DND-41 (cell line): ENCODE results near the gene OR5D13.

Experiments
- ATAC-seq: fragments of 200-7000 bp; cut with Tn5 transposase; 3 replicates; pipeline ENCODE4 v1.9.1; 2021; ENCODE audit warnings: low read depth; ENCODE audit not compliant: insufficient read depth
- DNase-seq: peaks from one replicate; pipeline ENCODE4 v3.0.0-alpha.2; 2020
- H2AFZ ChIP-seq: 2 replicates; pipeline ENCODE4 v1.6.0; 2012; ENCODE audit warnings: low read depth, low read length
- H3K27ac ChIP-seq: 2 replicates; pipeline ENCODE4 v1.5.1; 2012; ENCODE audit warnings: low read length, inconsistent platforms
- H3K27me3 ChIP-seq: fragments of 200-600 bp; sonication (generic); 2 replicates; pipeline ENCODE4 v1.6.0; 2012; ENCODE audit warnings: low read length, mild to moderate bottlenecking, inconsistent platforms; ENCODE audit not compliant: insufficient read depth, poor library complexity
- H3K36me3 ChIP-seq: 2 replicates; pipeline ENCODE4 v1.5.1; 2012; ENCODE audit warnings: low read length, inconsistent platforms; ENCODE audit not compliant: insufficient read depth
- H3K4me1 ChIP-seq: 2 replicates; pipeline ENCODE4 v1.5.1; 2012; ENCODE audit warnings: mild to moderate bottlenecking, low read length; ENCODE audit not compliant: insufficient read depth
- H3K4me2 ChIP-seq: 2 replicates; pipeline ENCODE4 v1.6.0; 2012; ENCODE audit warnings: mild to moderate bottlenecking, moderate library complexity, low read length, inconsistent platforms; ENCODE audit not compliant: insufficient read depth
- H3K4me3 ChIP-seq, 2 experiments: fragments of 200-600 bp in 1 of 2; shearing (Covaris generic) in 1 of 2; 2 replicates each; pipeline ENCODE4 v1.5.1; 2012 to 2016; ENCODE audit warnings: inconsistent platforms in 2 of 2, low read length in 2 of 2, mild to moderate bottlenecking in 2 of 2, low read depth in 1 of 2, moderate library complexity in 1 of 2
- H3K79me2 ChIP-seq: 2 replicates; pipeline ENCODE4 v1.6.0; 2012; ENCODE audit warnings: low read length, inconsistent platforms; ENCODE audit not compliant: insufficient read depth
- H3K9ac ChIP-seq: 2 replicates; pipeline ENCODE4 v1.6.0; 2012; ENCODE audit warnings: low read depth, mild to moderate bottlenecking, inconsistent platforms, low read length, moderate library complexity
- H3K9me3 ChIP-seq: 2 replicates; pipeline ENCODE4 v1.5.1; 2012; ENCODE audit warnings: low read length, moderate library complexity, mild to moderate bottlenecking, inconsistent platforms; ENCODE audit not compliant: insufficient read depth, severe bottlenecking
- H4K20me1 ChIP-seq: 2 replicates; pipeline ENCODE4 v1.6.0; 2012; ENCODE audit warnings: low read length; ENCODE audit not compliant: insufficient read depth
- EZH2 ChIP-seq: IDR thresholded peaks from 3 replicates; pipeline ENCODE4 v1.6.1; 2012; ENCODE audit warnings: borderline replicate concordance, low read depth, mild to moderate bottlenecking, moderate library complexity, low read length, inconsistent platforms; ENCODE audit not compliant: severe bottlenecking
- TF ChIP-seq, protein P1 (sequence below): IDR thresholded peaks from 2 replicates; pipeline ENCODE4 v1.5.1; 2012; ENCODE audit warnings: borderline replicate concordance, low read length, moderate library complexity, mild to moderate bottlenecking; ENCODE audit not compliant: poor library complexity, severe bottlenecking; ENCODE audit errors: extremely low read depth

OR5D13 gene

DNA sequence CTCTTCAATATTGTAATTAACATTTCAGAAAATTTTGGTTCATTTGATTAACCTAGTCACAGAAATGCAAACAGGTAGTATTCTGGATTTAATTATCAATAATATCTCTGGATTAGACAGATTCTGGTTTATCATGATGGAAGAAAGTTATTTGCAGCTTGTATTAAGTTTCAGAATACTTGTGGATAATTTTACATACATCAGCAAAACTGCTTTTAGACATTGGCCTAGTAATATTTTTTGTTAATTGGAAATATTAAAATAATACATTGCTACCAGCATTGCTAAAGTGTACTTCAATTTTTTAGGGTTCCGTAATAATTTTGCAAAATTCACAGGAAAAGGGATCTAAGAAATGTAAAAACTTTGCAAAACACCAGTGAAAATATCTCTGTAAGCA is 18.4 kb downstream of the OR5D13 start:
- no peaks in the 10 kb centered on the region for H3K4me1 ChIP-seq

DNA sequence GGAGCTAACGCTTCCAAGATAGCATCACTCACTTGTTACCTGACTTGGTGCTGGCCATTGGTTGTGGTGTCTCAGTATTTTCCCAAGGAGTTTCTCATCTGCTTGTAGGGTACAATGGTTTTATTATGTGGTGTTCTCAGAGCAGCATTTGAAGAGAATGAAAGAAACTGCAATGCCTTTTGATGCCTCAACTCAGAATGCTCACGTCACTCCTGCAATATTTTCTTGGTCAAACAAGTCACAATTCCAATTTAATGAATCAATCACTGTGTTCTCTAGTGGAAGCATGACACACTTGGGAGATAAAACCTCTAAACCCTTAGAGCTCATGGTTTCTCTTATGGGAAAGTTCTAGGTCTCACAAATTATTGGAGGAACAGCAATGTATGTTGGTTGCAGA is 20.1 kb downstream of the OR5D13 start:
- no peak for ATAC-seq
- Histone ChIP-seq H3K27ac (no peak overlapping the region), H3K4me2 (no peak overlapping the region), H3K9me3 (no peaks in the 10 kb centered on the region), H3K79me2 (no peaks in the 10 kb centered on the region), H3K27me3 (no peaks in the 10 kb centered on the region), H2AFZ (no peak overlapping the region), H4K20me1 (no peaks in the 10 kb centered on the region), H3K36me3 (no peaks in the 10 kb centered on the region), H3K4me1 (no peaks in the 10 kb centered on the region), H3K9ac (no peak overlapping the region), H3K4me3 (no peak overlapping the region)
- no peak for TF ChIP-seq EZH2
- TF ChIP-seq, protein P1, sequence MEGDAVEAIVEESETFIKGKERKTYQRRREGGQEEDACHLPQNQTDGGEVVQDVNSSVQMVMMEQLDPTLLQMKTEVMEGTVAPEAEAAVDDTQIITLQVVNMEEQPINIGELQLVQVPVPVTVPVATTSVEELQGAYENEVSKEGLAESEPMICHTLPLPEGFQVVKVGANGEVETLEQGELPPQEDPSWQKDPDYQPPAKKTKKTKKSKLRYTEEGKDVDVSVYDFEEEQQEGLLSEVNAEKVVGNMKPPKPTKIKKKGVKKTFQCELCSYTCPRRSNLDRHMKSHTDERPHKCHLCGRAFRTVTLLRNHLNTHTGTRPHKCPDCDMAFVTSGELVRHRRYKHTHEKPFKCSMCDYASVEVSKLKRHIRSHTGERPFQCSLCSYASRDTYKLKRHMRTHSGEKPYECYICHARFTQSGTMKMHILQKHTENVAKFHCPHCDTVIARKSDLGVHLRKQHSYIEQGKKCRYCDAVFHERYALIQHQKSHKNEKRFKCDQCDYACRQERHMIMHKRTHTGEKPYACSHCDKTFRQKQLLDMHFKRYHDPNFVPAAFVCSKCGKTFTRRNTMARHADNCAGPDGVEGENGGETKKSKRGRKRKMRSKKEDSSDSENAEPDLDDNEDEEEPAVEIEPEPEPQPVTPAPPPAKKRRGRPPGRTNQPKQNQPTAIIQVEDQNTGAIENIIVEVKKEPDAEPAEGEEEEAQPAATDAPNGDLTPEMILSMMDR = no peak
- no peak for DNase-seq

More for the DNA sequence above, 18.4 kb downstream of the OR5D13 start:
- Histone ChIP-seq H4K20me1 (no peaks in the 10 kb centered on the region), H3K4me2 (no peak overlapping the region), H3K27me3 (no peaks in the 10 kb centered on the region), H3K27ac (no peak overlapping the region), H3K9ac (no peak overlapping the region), H3K9me3 (no peaks in the 10 kb centered on the region), H3K36me3 (no peaks in the 10 kb centered on the region), H2AFZ (no peak overlapping the region), H3K4me3 (no peak overlapping the region), H3K79me2 (no peaks in the 10 kb centered on the region)
- ATAC-seq (no peak), DNase-seq (no peak)
- TF ChIP-seq, protein P1 = no peak
- TF ChIP-seq EZH2 = no peak

DNA sequence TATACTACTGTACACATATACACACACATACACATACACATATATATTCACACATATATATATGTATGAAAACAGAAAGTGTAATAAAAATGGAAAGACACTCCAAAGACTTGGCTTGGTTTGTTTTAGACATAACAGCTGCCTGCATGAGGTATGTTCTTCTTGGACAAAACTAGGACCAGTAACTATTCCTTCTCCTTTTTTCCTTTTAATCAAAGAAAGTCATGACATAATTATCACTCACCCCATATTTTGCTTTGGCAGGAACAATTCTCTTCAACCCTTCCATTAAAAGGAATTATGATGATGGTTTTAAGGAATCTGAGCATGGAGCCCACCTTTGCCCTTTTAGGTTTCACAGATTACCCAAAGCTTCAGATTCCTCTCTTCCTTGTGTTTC is 22.0 kb downstream of the OR5D13 start, which contains the start of gene OR5D14:
OR5D14 (plus strand) TSS at position 301 of the 400 bp plus-strand sequence; CDS start at position 301, 0 bp downstream.
- Histone ChIP-seq H3K79me2 (no peaks in the 10 kb centered on the region), H2AFZ (no peak within 1 kb of the TSS), H3K9ac (no peak within 1 kb of the TSS), H3K4me3 (no peak within 1 kb of the TSS), H3K4me2 (no peak within 1 kb of the TSS), H3K36me3 (no peaks in the 10 kb centered on the region), H3K27ac (no peak within 1 kb of the TSS), H3K9me3 (no peaks in the 10 kb centered on the region), H3K4me1 (no peaks in the 10 kb centered on the region), H3K27me3 (no peaks in the 10 kb centered on the region), H4K20me1 (no peaks in the 10 kb centered on the region)
- TF ChIP-seq, protein P1 = no peak
- no peak for TF ChIP-seq EZH2
- ATAC-seq (no peak), DNase-seq (no peak)

DNA sequence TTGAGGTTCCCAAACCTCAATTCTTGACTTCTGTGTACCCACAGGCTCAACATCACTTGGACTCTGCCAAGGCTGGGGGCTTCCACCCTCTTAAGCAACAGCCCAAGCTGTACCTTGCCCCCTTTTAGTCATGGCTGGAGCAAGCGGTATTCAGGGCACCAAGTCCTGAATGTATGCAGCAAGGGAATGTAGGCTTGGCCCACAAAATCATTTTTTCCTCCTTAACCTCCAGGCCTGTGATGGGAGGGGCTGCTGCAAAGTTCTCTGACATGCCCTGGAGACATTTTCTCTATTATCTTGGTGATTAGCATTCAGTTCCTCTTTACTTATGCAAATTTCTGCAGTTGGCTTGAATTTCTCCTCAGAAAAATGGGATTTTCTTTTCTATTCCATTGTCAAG is 33.0 kb downstream of the OR5D13 start:
- H4K20me1 ChIP-seq = no peaks in the 10 kb centered on the region
- no peak overlapping the region for H3K4me2 ChIP-seq
- H3K4me1 ChIP-seq = no peaks in the 10 kb centered on the region
- H3K27me3 ChIP-seq = no peaks in the 10 kb centered on the region
- H3K27ac ChIP-seq = no peak overlapping the region
- no peaks in the 10 kb centered on the region for H3K79me2 ChIP-seq
- H3K4me3 ChIP-seq = no peak overlapping the region
- TF ChIP-seq EZH2 = no peak
- TF ChIP-seq, protein P1 = no peak
- ATAC-seq (no peak), DNase-seq (no peak)
- H3K9me3 ChIP-seq = peaks cover 5% of the 10 kb centered on the region
- no peak overlapping the region for H2AFZ ChIP-seq
- H3K9ac ChIP-seq = no peak overlapping the region
- H3K36me3 ChIP-seq = no peaks in the 10 kb centered on the region
